ENCODE measurements around the gene TCFL5.

TCFL5 gene

DNA sequence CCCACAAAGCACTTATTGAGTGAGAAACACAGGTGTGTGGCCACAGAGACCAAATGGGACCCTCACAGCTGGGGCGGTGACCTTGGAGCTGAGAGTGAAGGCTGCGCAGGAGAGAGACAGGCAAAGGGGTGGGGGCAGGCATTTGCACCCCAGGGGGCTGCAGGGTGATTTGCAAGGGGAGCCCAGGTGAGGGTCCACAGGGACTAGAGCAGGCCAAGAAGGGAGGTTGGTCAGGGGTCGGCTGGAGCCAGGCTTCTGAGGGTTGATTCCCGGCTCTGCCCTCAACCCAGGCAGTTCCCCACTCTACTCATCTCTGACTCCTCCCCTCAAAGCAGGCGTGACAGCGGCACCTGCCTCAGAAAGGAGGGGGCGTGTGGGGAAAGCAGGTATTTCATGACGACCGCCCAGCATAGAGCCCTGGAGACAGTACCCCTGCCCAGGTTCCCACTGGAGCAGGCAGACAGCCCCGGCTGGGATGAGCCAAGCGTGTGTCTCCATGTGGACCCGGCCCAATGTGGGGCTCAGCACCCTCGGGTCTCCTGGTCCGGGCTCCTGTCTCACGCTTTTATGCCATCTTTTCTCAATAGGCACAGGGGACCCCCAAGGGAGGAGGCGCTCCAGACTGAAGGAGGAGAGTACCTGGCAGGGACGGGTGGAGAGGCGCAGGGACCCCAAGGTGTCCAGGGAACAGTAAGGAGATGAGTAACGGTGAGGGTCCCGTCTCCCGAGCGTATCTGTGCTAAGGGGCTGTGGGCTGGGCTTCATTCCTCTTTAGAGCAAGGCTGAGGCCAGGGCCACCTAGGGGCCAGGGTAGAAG, 68.5 kb downstream of the TCFL5 start:
- H3K9me3 ChIP-seq (ENCODE audit: insufficient read depth, low read length) = no peaks in the 10 kb centered on the region
- no peaks in the 10 kb centered on the region for H3K36me3 ChIP-seq (ENCODE audit: low read length)
- peaks cover 15% of the 10 kb centered on the region for H3F3A ChIP-seq (ENCODE audit: insufficient read depth)
- H3K27ac ChIP-seq (ENCODE audit: low read depth, low read length) = no peak overlapping the region
- H3K4me2 ChIP-seq (ENCODE audit: low read depth, low read length, poor library complexity, severe bottlenecking) = no peak overlapping the region
- H3K79me2 ChIP-seq (ENCODE audit: insufficient read depth, low read length) = no peaks in the 10 kb centered on the region
- TF ChIP-seq EZH2phosphoT487 (conservative IDR thresholded peaks at IDR 0.05; ENCODE audit: low read length) = no peak
- TF ChIP-seq, protein P1, sequence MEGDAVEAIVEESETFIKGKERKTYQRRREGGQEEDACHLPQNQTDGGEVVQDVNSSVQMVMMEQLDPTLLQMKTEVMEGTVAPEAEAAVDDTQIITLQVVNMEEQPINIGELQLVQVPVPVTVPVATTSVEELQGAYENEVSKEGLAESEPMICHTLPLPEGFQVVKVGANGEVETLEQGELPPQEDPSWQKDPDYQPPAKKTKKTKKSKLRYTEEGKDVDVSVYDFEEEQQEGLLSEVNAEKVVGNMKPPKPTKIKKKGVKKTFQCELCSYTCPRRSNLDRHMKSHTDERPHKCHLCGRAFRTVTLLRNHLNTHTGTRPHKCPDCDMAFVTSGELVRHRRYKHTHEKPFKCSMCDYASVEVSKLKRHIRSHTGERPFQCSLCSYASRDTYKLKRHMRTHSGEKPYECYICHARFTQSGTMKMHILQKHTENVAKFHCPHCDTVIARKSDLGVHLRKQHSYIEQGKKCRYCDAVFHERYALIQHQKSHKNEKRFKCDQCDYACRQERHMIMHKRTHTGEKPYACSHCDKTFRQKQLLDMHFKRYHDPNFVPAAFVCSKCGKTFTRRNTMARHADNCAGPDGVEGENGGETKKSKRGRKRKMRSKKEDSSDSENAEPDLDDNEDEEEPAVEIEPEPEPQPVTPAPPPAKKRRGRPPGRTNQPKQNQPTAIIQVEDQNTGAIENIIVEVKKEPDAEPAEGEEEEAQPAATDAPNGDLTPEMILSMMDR (IDR thresholded peaks at IDR 0.05; ENCODE audit: insufficient read depth, low read length, poor library complexity, severe bottlenecking) = no peak
- H3K4me3 ChIP-seq (ENCODE audit: insufficient read depth, low read length, poor library complexity, severe bottlenecking) = no peak overlapping the region
- no peak overlapping the region for H3K9ac ChIP-seq (ENCODE audit: low read length)
- no peaks in the 10 kb centered on the region for H3K9me2 ChIP-seq (replicated peaks; ENCODE audit: insufficient read depth, low read length)
- no peaks in the 10 kb centered on the region for H3K27me3 ChIP-seq (ENCODE audit: low read length)
- H2AFZ ChIP-seq (ENCODE audit: low read depth, low read length, severe bottlenecking) = no peak overlapping the region
- H4K20me1 ChIP-seq (ENCODE audit: low read depth, low read length) = no peaks in the 10 kb centered on the region

DNA sequence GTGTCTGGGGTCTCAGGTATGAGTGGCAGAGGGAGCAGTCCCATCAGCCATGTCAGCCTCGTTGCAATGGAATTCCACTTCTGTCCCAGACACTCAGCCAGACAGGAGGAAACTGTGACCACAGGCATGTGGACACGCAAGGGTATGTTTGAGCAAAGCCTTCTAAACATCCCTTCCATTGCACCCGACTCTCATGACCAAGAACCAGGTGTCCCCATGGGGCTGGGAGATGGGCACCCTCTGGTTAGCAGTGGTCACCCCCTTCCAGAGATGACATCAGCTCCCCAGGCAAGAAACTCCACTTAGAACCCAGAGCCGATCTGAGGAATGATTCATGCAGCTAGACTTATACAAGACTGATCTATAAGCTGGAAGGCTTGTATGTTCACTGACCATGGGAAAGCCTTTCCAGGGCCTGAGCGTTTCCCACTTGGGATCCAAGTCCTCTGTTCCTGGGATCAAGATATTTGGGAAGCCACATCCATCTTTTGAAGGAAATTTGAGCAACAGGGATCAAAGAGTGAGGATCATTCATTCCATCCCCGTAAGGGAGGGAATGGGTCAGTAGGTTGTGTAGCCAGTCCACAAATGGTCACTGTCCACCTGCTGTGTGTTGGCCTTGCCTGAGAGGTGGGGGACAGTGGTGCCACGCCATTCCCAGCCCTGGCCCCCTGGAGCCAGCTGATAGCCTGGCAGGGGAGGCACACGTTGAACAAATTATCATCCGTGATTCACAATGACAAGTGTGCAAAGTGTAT, 69.3 kb downstream of the TCFL5 start:
- no peaks in the 10 kb centered on the region for H3K27me3 ChIP-seq (ENCODE audit: low read length)
- peaks cover 15% of the 10 kb centered on the region for H3F3A ChIP-seq (ENCODE audit: insufficient read depth)
- no peak overlapping the region for H3K27ac ChIP-seq (ENCODE audit: low read depth, low read length)
- no peak overlapping the region for H3K4me2 ChIP-seq (ENCODE audit: low read depth, low read length, poor library complexity, severe bottlenecking)
- H3K9me2 ChIP-seq (replicated peaks; ENCODE audit: insufficient read depth, low read length) = no peaks in the 10 kb centered on the region
- H3K9ac ChIP-seq (ENCODE audit: low read length) = no peak overlapping the region
- TF ChIP-seq, protein P1 (IDR thresholded peaks at IDR 0.05; ENCODE audit: insufficient read depth, low read length, poor library complexity, severe bottlenecking) = no peak
- TF ChIP-seq EZH2phosphoT487 (conservative IDR thresholded peaks at IDR 0.05; ENCODE audit: low read length) = no peak
- no peaks in the 10 kb centered on the region for H3K79me2 ChIP-seq (ENCODE audit: insufficient read depth, low read length)
- H4K20me1 ChIP-seq (ENCODE audit: low read depth, low read length) = no peaks in the 10 kb centered on the region
- H3K9me3 ChIP-seq (ENCODE audit: insufficient read depth, low read length) = no peaks in the 10 kb centered on the region
- H3K4me3 ChIP-seq (ENCODE audit: insufficient read depth, low read length, poor library complexity, severe bottlenecking) = no peak overlapping the region
- no peak overlapping the region for H2AFZ ChIP-seq (ENCODE audit: low read depth, low read length, severe bottlenecking)
- H3K36me3 ChIP-seq (ENCODE audit: low read length) = no peaks in the 10 kb centered on the region

DNA sequence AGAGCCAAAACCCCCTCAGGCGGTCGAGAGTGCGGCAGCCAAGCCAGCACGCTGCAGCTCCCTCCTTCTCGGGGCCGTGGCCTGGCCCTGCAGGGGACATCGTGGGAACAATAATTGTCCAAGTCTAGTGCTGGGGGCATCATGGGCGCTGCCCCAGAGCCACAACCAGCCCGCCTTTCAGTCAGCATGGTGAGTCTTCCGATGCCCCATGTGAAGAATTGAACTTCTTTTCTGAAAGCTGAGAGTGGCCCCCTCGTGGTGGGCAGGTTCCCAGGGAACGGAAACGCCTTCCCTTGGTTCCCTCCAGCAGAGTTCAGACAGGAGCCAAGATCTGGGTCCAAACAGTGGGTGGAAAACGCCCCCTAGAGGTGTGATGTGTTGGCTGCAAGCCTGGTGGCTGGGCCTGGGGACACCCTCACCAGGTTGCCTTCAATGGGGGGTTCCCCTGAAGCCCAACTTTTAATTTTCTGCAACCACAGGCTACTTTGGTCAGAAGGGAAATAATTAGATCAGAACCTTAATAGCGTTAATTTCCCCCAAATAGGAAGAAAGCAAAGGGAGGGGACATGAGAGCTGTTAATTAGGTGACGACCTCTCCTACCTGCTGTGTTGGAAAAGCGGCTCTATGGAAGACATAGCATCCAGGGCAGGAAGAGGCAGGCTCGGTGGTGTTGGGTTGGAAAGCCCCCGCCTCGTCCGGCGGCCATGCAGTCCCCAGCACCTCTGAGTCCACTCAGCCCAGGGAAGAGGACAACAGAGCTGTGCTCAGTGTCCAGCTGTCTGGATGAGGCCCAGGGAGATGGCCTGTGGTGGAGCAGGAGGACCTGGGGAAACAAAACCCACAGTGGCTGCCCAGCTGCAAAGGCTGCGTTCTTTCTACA, 70.1 kb downstream of the TCFL5 start:
- H2AFZ ChIP-seq (ENCODE audit: low read depth, low read length, severe bottlenecking) = no peak overlapping the region
- H3K9ac ChIP-seq (ENCODE audit: low read length) = no peak overlapping the region
- no peaks in the 10 kb centered on the region for H4K20me1 ChIP-seq (ENCODE audit: low read depth, low read length)
- TF ChIP-seq, protein P1 (IDR thresholded peaks at IDR 0.05; ENCODE audit: insufficient read depth, low read length, poor library complexity, severe bottlenecking) = peak; percentile 93
- TF ChIP-seq EZH2phosphoT487 (conservative IDR thresholded peaks at IDR 0.05; ENCODE audit: low read length) = no peak
- H3K79me2 ChIP-seq (ENCODE audit: insufficient read depth, low read length) = no peaks in the 10 kb centered on the region
- H3K27me3 ChIP-seq (ENCODE audit: low read length) = no peaks in the 10 kb centered on the region
- H3F3A ChIP-seq (ENCODE audit: insufficient read depth) = peaks cover 15% of the 10 kb centered on the region
- H3K27ac ChIP-seq (ENCODE audit: low read depth, low read length) = no peak overlapping the region
- H3K9me2 ChIP-seq (replicated peaks; ENCODE audit: insufficient read depth, low read length) = no peaks in the 10 kb centered on the region
- no peak overlapping the region for H3K4me2 ChIP-seq (ENCODE audit: low read depth, low read length, poor library complexity, severe bottlenecking)
- no peaks in the 10 kb centered on the region for H3K9me3 ChIP-seq (ENCODE audit: insufficient read depth, low read length)
- no peak overlapping the region for H3K4me3 ChIP-seq (ENCODE audit: insufficient read depth, low read length, poor library complexity, severe bottlenecking)
- H3K36me3 ChIP-seq (ENCODE audit: low read length) = no peaks in the 10 kb centered on the region

Measured in SU-DHL-6 (cell line).